Erythroblast (primary cell): ENCODE results near the gene MOB2.

ENCODE experiments used
- GATA1 ChIP-seq: IDR thresholded peaks from 2 replicates; pipeline ENCODE4 v1.6.1; 2011; ENCODE audit warnings: low read depth, mild to moderate bottlenecking, control low read depth, low read length, moderate library complexity
- POLR2A ChIP-seq: IDR thresholded peaks from 2 replicates; pipeline ENCODE4 v1.6.1; 2011; ENCODE audit warnings: mild to moderate bottlenecking, low read length

- TF ChIP-seq POLR2A (no peak), GATA1 (no peak)
Observed at GRCh38 chr11:1506981-1507380, 20.4 kb upstream of the MOB2 start.
